Ovary (tissue), 9 donors: Measurements from ENCODE around the gene PTGES2. TPM values are rescaled to one million over a fixed set of nuclear protein-coding genes. Genes with fewer than 3 reads are reported as not detected.

ENCODE experiments used
- DNase-seq, 5 donors: peaks; one replicate each; pipeline ENCODE4 v3.0.0-alpha.2; 2019 to 2020
- H3K27ac ChIP-seq, 2 donors: fragments of 200-600 bp; one replicate each; pipeline versions ENCODE4 v1.5.1 to v1.8.0; 2019 to 2022
- H3K27me3 ChIP-seq: fragments of 200-600 bp; one replicate; pipeline ENCODE4 v1.8.0; 2022
- H3K36me3 ChIP-seq: fragments of 200-600 bp; sonication (generic); one replicate; pipeline ENCODE4 v1.5.1; 2019
- H3K4me1 ChIP-seq: one replicate; pipeline ENCODE4 v1.8.1; 2013; ENCODE audit warnings: mild to moderate bottlenecking, moderate library complexity; ENCODE audit not compliant: insufficient read depth
- H3K4me3 ChIP-seq: fragments of 200-600 bp; sonication (generic); one replicate; pipeline ENCODE4 v1.5.1; 2017
- H3K9me3 ChIP-seq, 2 donors: fragments of 200-600 bp in 1 of 2; sonication (generic) in 1 of 2; one replicate each; pipeline versions ENCODE4 v1.5.1 to v1.8.1; 2013 to 2019; ENCODE audit warnings: mild to moderate bottlenecking in 1 of 2, moderate library complexity in 1 of 2
- EP300 ChIP-seq: sonication (generic); formaldehyde crosslinking; IDR thresholded peaks from one replicate; pipeline ENCODE4 v1.6.1; 2017; ENCODE audit warnings: antibody characterized with exemption
- POLR2A ChIP-seq: fragments of 450-650 bp; IDR thresholded peaks from one replicate; pipeline ENCODE4 v1.6.1; 2017; ENCODE audit warnings: antibody characterized with exemption, mild to moderate bottlenecking, moderate library complexity
- WGBS, 3 donors: extraction: QIAGEN DNeasy Blood & Tissue Kit in 1 of 3; methylation state at CpG; one replicate each; pipeline versions ENCODE4 v1.1.5 to v1.1.7; 2013 to 2017; 5-methylcytosine and 5-hydroxymethylcytosine counted together
- intact Hi-C, 4 donors: fragments of 100-400 bp; cut with DNase I; formaldehyde crosslinking; loops; one replicate each; pipeline versions ENCODE4 v1.11.0 to v1.15.1; 2022 to 2023
- polyA plus RNA-seq, 2 donors: library from polyadenylated mRNA; stranded (reverse); fragments of 200-250 nt in 1 of 2; fragments of 350-450 nt in 1 of 2; fragmentation: Illumina TruSeq in 1 of 2; extraction: RNeasy Lipid Tissue Mini Kit (QIAGEN cat#74804) in 1 of 2; gene quantifications; one replicate each; pipeline ENCODE4 v1.2.3, GENCODE V29; 2013 to 2014
- total RNA-seq, 7 donors: library from RNA; depleted of rRNA in 2 of 7; stranded (reverse); fragments of >200 nt in 2 of 7; fragmentation: NEBNext Ultra II Directional in 3 of 7; extraction: Animal tissue kit (Norgen Biotek cat#: 25700) in 3 of 7; gene quantifications; one replicate each; pipeline versions ENCODE4 v1.1.0 to v1.2.4, GENCODE V29; 2016 to 2023
- TF ChIP-seq, protein P1 (sequence below), 3 donors: fragments of 450-650 bp in 2 of 3; fragments of 200-600 bp in 1 of 3; IDR thresholded peaks; one replicate each; pipeline versions ENCODE4 v1.5.1 to v1.8.0; 2016 to 2022; ENCODE audit warnings: antibody characterized with exemption in 3 of 3, mild to moderate bottlenecking in 1 of 3
- donor health status: DM: no; HTN: no; CAD: no; lungs with moderate emphysema.
- donor health status: DM: no; HTN: no; CAD: no.
- donor health status: Bipolar disorder and iron deficiency.
- donor health status: DM: yes; HTN: yes; CAD: no.
- donor health status: DM: no; HTN: no; CAD: no.
- donor health status: DM: yes; HTN: yes; CAD: no.

PTGES2 gene
- total and polyA plus RNA-seq, 9 donors = 19.6 to 69.5 (median 59.0) TPM

DNA sequence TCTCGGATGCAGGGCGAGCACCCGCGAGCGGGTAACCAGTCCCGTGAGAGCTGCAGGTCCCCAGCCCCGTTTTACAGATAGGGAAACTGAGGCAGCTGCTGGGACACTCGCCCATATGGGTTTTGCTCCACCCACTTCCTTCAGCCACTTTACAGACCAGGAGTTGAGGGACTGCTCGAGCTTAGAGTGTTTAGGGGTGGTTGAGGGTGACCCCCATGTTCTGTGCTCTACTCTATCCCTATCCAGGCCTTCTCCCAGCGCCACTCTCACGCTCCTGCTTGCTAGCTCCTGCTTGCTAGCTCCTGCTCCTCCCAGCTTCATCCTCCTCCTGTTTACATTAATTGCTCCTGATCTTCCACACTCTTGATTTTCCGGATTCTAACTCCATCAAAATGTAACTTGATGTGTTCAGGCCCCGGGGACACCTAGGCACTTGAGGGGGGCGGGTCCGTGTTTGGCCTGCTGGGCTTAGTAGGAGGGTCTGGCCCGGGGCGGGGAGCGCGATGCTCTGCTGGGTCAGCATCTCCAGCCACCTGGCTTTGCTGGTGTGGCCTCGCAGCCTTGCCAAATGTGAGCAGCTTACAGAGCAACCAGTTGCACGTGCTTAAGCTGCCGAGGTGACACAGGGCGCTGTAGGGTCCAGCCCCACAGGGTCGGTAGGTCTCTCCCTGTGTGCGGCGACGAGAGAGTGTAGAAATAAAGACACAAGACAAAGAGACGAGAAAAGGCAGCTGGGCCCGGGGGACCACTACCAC is 1.5 kb upstream of the PTGES2 start:
- H3K4me3 ChIP-seq = peak overlapping the region; percentile 86
- no peaks in the 10 kb centered on the region for H3K9me3 ChIP-seq
- no peaks in the 10 kb centered on the region for H3K36me3 ChIP-seq
- TF ChIP-seq POLR2A (no peak), EP300 (no peak)
- TF ChIP-seq, protein P1, sequence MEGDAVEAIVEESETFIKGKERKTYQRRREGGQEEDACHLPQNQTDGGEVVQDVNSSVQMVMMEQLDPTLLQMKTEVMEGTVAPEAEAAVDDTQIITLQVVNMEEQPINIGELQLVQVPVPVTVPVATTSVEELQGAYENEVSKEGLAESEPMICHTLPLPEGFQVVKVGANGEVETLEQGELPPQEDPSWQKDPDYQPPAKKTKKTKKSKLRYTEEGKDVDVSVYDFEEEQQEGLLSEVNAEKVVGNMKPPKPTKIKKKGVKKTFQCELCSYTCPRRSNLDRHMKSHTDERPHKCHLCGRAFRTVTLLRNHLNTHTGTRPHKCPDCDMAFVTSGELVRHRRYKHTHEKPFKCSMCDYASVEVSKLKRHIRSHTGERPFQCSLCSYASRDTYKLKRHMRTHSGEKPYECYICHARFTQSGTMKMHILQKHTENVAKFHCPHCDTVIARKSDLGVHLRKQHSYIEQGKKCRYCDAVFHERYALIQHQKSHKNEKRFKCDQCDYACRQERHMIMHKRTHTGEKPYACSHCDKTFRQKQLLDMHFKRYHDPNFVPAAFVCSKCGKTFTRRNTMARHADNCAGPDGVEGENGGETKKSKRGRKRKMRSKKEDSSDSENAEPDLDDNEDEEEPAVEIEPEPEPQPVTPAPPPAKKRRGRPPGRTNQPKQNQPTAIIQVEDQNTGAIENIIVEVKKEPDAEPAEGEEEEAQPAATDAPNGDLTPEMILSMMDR (IDR thresholded peaks at IDR 0.05) = no peak
- DNase-seq = peak in 3 of 5 donors; percentile 29 to 58 (median 53)
- intact Hi-C loops = no loop called here
- H3K27me3 ChIP-seq = no peaks in the 10 kb centered on the region
- H3K27ac ChIP-seq = peak overlapping the region in 1 of 2 donors; percentile 96
- peaks cover 9% of the 10 kb centered on the region for H3K4me1 ChIP-seq
- WGBS, 3 donors = 42 to 51% (median 47%) methylated on average over 29 of the region's 29 CpGs

DNA sequence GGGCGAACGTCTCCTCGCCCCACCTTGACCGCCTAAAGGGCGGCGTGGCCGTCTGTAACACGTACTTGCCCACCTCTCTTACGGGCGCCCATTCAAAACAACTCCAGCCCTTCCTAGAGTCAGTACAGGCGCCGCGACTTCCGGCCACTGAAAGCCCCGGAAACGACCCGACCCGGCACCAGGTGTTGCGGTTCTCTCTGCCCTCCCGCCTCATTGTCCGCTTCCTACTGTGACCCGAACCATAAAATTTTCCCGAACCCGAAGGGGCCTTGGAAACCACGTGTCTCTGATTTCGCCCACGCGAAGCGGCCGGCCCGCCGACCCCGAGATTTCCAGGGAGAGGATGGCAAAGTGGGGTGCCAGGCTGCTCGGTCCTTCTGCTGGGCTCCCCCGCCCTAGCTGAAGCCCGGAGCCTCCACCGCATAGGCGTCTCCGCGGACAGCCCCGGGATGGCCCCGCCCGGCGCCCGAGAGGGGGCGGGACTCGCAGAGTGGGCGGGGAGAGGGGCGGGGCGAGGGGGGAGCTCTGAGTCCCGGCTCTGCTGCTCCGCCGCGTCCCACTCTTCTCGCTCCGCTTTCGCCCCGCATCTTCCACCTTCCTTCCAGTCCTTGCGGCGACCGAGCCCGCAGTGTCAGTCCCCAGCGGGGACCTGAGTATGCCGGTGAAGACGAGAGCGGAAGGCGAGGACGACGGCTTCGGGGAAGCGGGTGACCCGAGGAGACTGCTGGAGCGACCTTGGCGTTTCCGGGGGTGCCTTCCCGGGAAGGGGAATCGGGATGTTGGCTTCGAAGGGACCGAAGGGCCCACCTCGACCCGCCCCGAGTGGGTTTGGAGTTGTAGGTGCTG is 684 bp upstream of the PTGES2 start:
- H3K9me3 ChIP-seq = no peaks in the 10 kb centered on the region
- DNase-seq = peak; percentile 80 to 90 (median 85)
- peaks cover 9% of the 10 kb centered on the region for H3K4me1 ChIP-seq
- H3K36me3 ChIP-seq = no peaks in the 10 kb centered on the region
- intact Hi-C loops = no loop called here
- TF ChIP-seq EP300 (no peak), POLR2A (no peak)
- TF ChIP-seq, protein P1 (IDR thresholded peaks at IDR 0.05) = no peak
- H3K4me3 ChIP-seq = peak overlapping the region; percentile 86
- H3K27ac ChIP-seq = peak overlapping the region; percentile 84 to 96
- no peaks in the 10 kb centered on the region for H3K27me3 ChIP-seq
- 0 to 1% (median 1%) methylated on average over 66 to 82 of the region's 82 CpGs for WGBS, 3 donors

DNA sequence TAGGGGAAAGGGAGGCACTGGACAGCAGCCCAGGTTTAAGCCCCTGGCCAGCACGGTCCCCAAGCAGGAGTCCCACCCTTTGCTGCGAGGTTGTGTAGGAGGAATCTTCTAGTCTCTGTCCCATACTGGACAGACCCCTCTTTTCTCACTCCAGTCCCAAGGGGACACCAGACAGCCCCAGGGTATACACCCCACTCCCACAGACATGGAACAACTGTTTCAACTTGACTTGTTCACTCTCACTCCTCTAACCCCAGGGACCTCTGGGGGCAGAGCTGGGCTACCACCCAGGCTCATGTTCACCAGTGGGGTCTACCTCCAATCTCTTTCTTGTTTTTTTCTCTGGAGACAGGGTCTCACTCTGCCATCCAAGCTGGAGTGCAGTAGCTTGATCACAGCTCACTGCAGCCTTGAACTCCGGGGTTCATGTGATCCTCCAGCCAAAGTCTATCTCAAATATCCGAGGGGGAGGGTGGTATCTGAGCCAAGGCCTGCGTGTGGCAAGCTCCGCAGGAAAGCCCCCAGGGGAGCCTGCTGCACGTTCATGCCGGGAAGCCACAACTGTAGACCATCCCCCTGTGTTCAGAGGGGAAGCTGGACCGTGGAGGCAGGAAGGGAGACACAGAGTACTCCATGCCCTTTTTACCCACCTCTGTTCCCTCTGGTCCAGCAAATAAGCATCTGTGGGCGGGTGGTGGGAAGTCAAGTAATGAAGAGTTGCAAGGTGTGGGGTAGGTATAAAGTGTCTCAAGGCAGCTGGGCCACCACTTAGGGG is 1.8 kb downstream of the PTGES2 start:
- peak in 2 of 5 donors; percentile 28 to 53 for DNase-seq
- H3K36me3 ChIP-seq = no peaks in the 10 kb centered on the region
- H3K4me1 ChIP-seq = peaks cover 9% of the 10 kb centered on the region
- 17 to 26% (median 22%) methylated on average over 10 of the region's 10 CpGs for WGBS, 3 donors
- TF ChIP-seq, protein P1 (IDR thresholded peaks at IDR 0.05) = no peak
- TF ChIP-seq POLR2A (no peak), EP300 (no peak)
- H3K4me3 ChIP-seq = no peak overlapping the region
- peak overlapping the region in 1 of 2 donors; percentile 26 for H3K27ac ChIP-seq
- no peaks in the 10 kb centered on the region for H3K27me3 ChIP-seq
- H3K9me3 ChIP-seq = no peaks in the 10 kb centered on the region
- intact Hi-C loops = no loop called here
